Lower leg skin (tissue), 3 donors: ENCODE results near the gene TAF1B.

ENCODE experiments used
- CTCF ChIP-seq, 3 donors: fragments of 450-650 bp; IDR thresholded peaks; one replicate each; pipeline ENCODE4 v1.5.1; 2016; ENCODE audit warnings: antibody characterized with exemption in 3 of 3, mild to moderate bottlenecking in 3 of 3, moderate library complexity in 2 of 3
- POLR2A ChIP-seq, 2 donors: fragments of 450-650 bp; IDR thresholded peaks; one replicate each; pipeline ENCODE4 v1.6.1; 2016 to 2017; ENCODE audit warnings: antibody characterized with exemption in 2 of 2, mild to moderate bottlenecking in 1 of 2, moderate library complexity in 1 of 2

- TF ChIP-seq CTCF (IDR thresholded peaks at IDR 0.05) (no peak), POLR2A (IDR thresholded peaks at IDR 0.05) (no peak)
Observed at GRCh38 chr2:9919512-9919911, 76.2 kb downstream of the TAF1B start.
